GM18508 (cell line): ENCODE results near the gene LOX.

Experiments used
- ATAC-seq: cut with Tn5 transposase; IDR thresholded peaks from one replicate; pipeline ENCODE4 v1.9.1; 2021; ENCODE audit warnings: moderate number of reproducible peaks; ENCODE audit not compliant: insufficient read depth, unreplicated experiment

The LOX gene

GRCh38 chr5:122078116-122079110, at the start of gene LOX:
TSS of gene LOX (minus strand) at chr5:122078259. CDS start at chr5:122077985, 274 bp downstream.
- ATAC-seq, result no peak

- no peak for ATAC-seq
Observed at GRCh38 chr5:122126756-122127321, 48.8 kb upstream of the LOX start.

DNA sequence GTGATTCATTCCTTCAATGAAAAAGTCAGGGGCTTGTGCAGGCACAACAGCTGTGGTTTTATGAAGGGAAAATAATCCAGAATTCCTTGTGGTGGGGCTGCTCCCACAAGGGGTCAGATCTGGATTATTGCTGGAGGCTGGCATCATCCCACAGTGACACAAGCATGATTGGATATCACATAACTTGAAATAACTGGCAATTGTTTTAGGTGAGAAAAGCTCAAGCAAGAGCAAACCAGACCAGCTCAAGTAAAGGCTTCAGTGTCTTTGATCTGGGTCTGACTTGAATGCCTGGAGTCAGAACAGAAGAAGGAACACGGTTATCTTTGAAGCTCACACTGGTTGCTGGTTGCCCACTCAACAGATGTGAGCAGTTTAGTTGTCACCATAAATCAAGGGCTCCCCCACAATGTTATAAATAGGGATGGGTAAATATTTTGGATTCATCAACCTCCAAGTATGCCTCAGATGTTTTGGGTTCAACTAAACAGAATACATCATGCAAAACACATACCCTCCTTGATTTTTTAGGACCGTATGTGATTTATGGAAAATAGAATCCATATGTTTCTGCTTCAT, 48.2 kb upstream of the LOX start:
- no peak for ATAC-seq

- ATAC-seq, result no peak
Observed at GRCh38 chr5:122124766-122125165, 46.7 kb upstream of the LOX start.

- ATAC-seq, result no peak
Observed at GRCh38 chr5:122121479-122122465, 43.7 kb upstream of the LOX start.

GRCh38 chr5:122120957-122121356, 42.9 kb upstream of the LOX start:
- no peak for ATAC-seq

- no peak for ATAC-seq
Observed at GRCh38 chr5:122120493-122120892, 42.4 kb upstream of the LOX start.

DNA sequence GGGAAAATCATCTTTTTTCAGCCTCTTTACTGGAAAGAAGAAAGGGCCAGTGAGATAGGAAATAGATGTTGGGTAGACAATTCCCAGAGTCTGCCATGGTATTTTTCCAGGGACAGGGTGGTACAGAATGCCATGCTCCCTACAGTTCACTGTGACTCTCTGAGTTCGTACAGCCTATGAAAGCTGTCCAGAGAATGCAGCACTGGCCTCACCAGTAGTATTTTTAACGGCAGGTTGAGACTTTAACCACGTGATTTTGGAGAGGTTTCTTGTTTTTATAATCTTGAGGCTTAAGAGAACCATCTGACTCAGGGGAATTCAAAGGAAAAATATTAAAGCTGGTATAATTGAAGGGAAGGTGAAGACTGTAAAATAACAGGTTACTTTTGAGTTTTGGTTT, 41.1 kb upstream of the LOX start:
- no peak for ATAC-seq

DNA sequence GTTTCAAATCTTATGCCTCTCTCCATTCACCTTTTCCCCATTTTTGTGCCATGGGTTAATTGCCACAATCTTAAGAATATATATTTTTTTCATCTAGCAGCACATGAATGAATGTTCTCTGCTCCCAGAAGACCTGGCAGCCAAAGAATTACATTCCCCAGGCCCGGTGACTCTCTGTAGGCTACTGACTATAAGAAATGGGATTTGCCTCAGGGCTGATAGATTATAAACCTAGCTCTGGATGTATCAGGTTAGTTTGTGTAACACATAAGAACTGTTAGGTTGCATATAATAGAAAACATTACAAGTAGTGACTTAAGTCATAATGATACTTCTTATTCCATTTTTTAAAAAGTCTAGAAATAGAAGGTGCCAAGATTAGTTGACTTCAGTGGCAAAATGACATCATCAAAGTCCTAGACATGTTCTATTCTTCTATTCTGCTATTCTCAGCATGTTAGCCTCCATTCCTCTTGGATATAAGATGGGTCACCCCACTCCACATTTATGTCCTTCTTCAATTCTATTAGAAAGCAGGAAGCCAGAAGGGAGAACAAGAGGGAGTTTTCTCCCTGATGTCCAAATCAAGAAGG, 40.4 kb upstream of the LOX start:
- ATAC-seq, result no peak

DNA sequence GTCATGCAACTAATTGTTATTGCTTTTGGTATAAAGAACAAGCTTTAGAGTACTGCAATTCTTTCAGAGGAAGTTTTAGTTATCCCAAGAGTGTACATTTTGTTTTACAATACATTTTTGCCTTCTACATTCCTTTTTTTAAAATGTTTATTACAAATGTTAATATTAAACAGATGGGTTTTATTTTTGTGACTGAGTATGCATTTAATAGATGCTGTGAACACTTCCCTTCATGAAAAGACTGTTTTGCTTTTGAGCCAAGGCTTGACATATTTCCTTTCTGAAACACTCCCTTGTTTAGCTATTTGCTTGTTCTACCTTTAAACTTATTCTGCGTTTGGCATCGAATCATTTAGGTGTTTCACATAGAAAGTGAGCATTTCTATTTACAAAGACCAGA, 36.4 kb upstream of the LOX start:
- no peak for ATAC-seq

DNA sequence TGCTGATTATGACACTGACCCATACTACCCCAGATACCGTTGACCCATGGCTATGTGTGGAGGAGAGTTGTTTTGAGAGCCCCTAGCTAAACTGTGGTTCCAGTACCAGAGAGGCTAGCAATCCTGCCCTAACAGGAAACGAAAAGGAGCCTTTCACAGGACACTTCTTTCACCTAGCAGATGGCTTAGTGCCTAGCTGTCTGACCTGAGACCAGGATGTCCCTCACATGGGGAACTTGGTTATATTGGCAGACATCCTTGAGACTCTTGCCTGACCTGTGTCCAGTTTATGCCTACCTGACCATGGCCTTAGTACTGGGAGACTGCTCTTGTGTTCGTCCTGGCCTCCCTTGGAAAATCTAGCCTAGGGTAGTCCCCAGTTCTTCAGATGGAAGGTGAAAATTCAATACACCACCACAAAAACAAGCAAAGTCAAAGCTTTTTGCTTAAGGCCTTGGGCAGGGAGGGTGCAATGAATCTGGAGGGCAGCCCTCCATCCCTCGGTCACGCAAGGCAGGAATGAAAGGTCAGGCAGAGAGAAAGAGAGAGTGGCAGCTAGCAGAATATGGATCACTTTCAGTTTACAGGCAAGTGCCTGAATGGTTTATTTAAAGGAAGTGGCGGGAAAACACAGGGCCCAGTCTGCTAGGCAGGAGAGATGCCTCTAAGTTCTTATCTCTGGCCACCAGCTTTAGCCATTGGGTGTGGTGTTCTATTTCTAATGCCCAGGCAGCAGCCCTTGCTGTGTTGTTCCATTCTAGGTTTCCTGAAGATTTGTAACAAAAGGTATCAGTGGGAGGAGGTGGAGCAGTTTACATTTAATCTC, 34.9 kb upstream of the LOX start:
- ATAC-seq, result no peak

- no peak for ATAC-seq
Observed at GRCh38 chr5:122112063-122112462, 34.0 kb upstream of the LOX start.

- ATAC-seq, result no peak
Observed at GRCh38 chr5:122111460-122111859, 33.4 kb upstream of the LOX start.

DNA sequence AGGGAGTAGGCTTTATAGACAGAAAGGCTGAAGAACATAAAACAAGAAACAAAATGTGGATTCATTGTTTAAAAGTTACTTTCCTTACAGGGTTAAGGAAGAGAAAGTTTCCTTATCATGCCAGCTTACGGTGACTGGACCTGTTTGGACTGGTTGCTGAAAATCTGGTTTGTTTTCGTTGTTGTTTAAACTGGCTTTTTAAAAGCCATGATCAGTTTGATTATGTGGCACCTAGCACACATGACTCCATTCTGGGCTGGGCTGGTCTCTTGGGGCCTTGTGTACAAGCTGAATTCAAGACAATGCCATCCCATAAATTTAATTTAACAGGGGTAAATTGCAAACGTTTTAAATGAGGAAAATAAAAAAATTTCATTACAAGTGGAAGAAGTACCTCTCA, 32.9 kb upstream of the LOX start:
- no peak for ATAC-seq

- ATAC-seq, result no peak
Observed at GRCh38 chr5:122107016-122107415, 29.0 kb upstream of the LOX start.

- no peak for ATAC-seq
Observed at GRCh38 chr5:122105909-122106308, 27.9 kb upstream of the LOX start.

GRCh38 chr5:122102825-122103224, 24.8 kb upstream of the LOX start:
- ATAC-seq, result no peak

- ATAC-seq, result peak; percentile 64
Observed at GRCh38 chr5:122101636-122102285, 23.7 kb upstream of the LOX start.
